ENCODE results near the gene ODAM. TPM values are rescaled to one million over a fixed set of nuclear protein-coding genes. Genes with fewer than 3 reads are reported as not detected.
"Not testable (repeated sequence)": the region's sequence is repeated elsewhere in the genome, so short reads cannot be mapped to it uniquely, and the experiment has no call there.

ODAM gene
- 1.8 TPM for polyA plus RNA-seq (ENCODE audit: insufficient read length)
- long read RNA-seq, donor 1 = 0 reads
- long read RNA-seq, donor 2 = 0 reads
- long read RNA-seq, donor 3 = 0 reads
- long read RNA-seq, donor 4 = 0 reads
- long read RNA-seq, donor 5 = 0 reads
- long read RNA-seq, donor 6 = 0 reads
- long read RNA-seq, donor 7 = 0 reads
- long read RNA-seq, donor 8 = 0 reads

- no peak for DNase-seq
These were observed at the start of gene ODAM for GRCh38 chr4:70195425-70195824. Gene ODAM, plus strand, starts transcription at chr4:70195725. Its CDS starts 819 bp downstream, at chr4:70196544.

DNA sequence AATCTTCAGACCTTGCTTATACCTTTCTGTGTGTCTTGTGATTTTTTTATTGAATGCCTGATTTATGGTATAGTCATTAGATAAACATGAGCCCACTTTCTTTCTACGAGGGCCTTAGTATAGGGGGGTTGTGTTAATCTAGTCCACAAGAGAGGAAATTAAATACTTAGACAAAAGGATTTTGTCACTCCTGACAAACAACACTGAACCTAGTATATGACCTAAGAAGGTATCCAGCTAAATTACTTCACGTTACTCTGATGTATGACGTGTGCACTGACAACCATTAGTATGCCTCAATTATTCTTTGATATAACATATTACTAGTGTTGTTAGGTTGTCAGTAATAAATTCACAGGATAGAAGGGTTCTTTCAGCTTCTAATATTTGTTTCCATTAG lies 44.3 kb upstream of the ODAM start:
- no peak for DNase-seq

DNA sequence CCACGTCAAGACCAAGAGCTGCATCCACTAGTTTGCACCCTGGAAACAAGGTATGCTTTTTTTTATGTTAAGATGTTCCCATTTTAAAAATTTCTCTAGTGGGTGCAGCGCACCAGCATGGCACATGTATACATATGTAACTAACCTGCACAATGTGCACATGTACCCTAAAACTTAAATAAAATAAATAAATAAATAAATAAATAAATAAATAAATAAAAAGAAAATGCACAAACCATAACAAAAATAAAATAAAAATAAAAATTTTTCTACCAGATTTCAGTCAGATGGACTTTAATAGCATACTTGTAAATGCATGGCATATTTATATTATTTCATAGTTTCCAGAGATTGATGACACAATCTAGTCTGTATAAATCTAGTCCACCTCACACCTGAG lies 43.4 kb upstream of the ODAM start:
- DNase-seq = no peak

DNA sequence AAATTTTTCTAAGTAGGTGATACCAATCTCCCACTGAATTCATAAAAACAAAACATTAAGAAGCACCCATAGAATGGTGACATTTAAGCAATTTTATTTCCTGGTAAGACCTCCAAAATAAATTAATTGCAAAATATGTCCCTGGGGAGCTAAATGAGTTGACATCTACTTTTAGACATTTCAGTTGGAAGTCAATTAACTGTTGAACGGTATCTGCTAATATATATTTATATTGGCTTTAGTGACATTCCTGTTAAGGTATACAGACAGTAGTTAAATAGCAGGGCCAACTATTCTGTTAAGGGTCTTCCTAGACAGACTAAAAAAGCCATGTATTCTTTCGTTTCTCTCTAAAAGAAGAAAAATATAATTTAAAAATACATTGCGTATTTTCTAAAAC lies 41.6 kb upstream of the ODAM start, which contains the start of gene PRR27:
TSS of gene PRR27 (plus strand) at position 301 of the 400 bp plus-strand sequence. CDS start 139 bp downstream, outside the sequence.
- DNase-seq = no peak

- DNase-seq = no peak
These were observed 36.9 kb upstream of the ODAM start for GRCh38 chr4:70158576-70158975.

- no peak for DNase-seq
These were observed 18.4 kb upstream of the ODAM start for GRCh38 chr4:70177090-70177489.

DNA sequence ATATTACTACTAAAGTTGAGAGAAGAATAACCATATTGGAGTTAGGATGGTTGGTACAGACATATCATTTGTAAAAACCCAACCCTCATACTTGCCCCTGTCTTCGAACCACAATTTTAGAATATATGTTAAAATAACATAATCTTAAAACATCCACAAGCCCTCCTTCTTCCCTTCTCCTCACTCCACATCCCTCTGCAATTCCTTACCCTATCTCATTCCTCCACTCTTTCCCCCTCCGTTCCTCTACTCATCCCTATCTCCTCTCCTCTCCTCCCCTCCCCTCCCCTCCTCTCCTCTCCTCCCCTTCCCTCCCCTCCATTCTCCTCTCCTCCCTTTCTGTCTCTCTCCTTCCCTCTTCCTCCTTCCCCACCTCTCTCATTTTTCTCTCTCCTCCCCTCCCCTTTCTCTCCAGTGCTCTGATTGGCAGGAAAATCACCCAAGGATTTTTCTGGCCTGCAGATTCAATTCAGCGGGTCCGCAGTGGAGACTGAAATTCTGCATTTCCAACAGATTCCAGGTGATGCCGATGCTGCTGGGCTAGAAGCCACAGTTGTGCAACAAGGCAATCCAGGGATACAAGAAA lies 17.4 kb upstream of the ODAM start:
- no peak for DNase-seq

DNA sequence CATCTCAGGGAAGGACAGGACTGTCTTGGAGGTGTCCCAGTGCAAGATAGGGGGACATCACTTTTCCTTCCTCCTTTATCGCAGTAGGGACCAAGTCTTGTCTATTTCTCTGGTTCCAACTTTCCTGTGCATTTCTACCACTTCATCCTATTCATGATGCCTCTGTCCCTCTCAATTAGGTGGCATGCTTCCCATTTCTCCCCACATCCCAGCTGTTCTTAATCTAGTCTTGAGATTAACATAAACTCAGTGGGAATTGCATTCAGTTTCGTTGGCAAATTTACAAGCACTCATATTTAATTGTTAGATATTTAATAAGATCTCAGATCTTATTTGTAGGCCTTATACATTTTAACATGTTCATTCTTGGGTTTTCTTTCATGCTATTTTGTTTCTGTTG lies 15.7 kb upstream of the ODAM start:
- no peak for DNase-seq

DNA sequence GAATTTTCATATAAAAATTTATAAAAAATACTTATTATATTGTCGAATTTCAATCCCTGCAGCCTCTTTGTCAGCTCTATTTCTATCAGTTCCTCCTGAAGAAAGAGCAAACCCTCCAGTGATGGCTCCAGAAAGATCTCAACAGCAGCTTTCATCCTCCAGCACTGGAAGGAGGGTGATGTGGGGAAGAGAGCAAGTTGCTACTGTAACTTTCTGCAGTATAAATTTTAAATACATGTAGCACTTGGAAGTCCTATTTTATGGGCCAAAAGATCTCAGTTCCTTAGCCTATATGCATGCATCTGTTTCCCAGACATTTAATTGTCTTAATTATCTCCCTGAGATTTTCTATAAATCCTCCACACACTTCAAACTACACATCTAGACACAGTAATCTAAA lies 13.7 kb upstream of the ODAM start:
- no peak for DNase-seq

GRCh38 chr4:70182517-70183167 lies 12.9 kb upstream of the ODAM start:
- no peak for DNase-seq

- peak; percentile 44 for DNase-seq
These were observed 12.2 kb upstream of the ODAM start for GRCh38 chr4:70183168-70183939.

- DNase-seq = no peak
These were observed 11.6 kb upstream of the ODAM start for GRCh38 chr4:70183940-70184246.

GRCh38 chr4:70187216-70187615 lies 8.3 kb upstream of the ODAM start:
- no peak for DNase-seq

DNA sequence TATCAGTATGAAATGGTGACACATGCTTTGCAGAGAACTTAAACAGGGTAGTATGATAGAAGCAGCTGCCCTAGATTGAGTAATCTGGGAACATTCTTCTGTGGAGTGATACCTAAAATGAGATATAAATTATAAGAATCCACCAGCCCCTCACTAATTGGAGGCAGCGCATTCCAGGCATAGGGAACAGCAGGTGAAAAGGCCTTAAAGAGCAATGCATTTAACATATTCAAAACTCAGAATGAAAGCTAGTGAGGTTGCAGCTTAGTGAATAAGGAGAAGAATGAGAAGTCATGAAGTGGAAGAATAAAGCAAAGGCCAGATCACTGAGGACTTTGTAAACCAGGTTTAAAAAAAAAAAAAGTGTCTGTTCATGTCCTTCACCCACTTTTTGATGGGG lies 4.9 kb upstream of the ODAM start:
- no peak for DNase-seq

GRCh38 chr4:70191647-70192046 lies 3.9 kb upstream of the ODAM start:
- no peak for DNase-seq

- DNase-seq = no peak
These were observed 2.6 kb upstream of the ODAM start for GRCh38 chr4:70192895-70193294.

GRCh38 chr4:70196857-70197256 lies 1.3 kb downstream of the ODAM start:
- no peak for DNase-seq

DNA sequence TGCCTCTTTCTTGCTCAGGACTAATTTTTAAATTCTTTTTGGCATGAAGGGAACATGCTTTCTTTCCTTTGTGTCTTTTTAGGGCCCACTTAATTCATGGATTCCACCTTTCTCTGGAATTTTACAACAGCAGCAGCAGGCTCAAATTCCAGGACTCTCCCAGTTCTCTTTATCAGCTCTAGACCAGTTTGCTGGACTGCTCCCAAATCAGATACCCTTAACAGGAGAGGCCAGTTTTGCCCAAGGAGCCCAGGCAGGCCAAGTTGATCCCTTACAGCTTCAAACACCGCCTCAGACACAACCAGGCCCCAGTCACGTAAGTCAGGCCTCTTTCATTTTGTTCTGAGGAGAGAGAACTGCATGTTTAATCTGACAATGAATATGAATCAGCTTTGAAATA lies 2.3 kb downstream of the ODAM start:
- DNase-seq = no peak

- DNase-seq = no peak
These were observed 8.1 kb downstream of the ODAM start for GRCh38 chr4:70203601-70204000.

GRCh38 chr4:70212752-70213151 lies 17.2 kb downstream of the ODAM start:
- DNase-seq = not testable (repeated sequence)

- DNase-seq = not testable (repeated sequence)
These were observed 20.6 kb downstream of the ODAM start for GRCh38 chr4:70216109-70216508.

DNA sequence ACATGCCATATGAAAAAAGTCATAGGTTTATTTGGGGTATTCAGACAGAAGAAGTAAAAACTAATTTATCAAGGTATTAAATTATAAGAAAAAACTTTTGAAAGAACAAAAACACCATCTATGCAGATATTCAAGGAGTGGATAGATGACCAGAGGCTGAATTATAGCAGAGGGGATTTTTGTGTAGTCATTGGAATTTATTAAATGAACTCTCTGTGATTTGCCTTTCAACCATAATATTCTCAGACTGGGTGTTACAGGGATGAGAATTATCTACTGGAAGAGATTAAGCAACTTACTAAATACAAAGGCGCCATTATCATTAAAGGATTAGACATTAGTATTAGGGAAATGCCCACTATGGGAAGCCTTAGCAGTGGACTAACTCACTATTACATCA lies 21.0 kb downstream of the ODAM start:
- not testable (repeated sequence) for DNase-seq

DNA sequence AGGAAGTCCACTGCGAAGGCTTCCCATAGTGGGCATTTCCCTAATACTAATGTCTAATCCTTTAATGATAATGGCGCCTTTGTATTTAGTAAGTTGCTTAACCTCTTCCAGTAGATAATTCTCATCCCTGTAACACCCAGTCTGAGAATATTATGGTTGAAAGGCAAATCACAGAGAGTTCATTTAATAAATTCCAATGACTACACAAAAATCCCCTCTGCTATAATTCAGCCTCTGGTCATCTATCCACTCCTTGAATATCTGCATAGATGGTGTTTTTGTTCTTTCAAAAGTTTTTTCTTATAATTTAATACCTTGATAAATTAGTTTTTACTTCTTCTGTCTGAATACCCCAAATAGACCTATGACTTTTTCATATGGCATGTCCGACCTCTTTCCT lies 25.9 kb downstream of the ODAM start:
- not testable (repeated sequence) for DNase-seq
